ENCODE data around the gene SRD5A2. TPM values are rescaled to one million over a fixed set of nuclear protein-coding genes. Genes with fewer than 3 reads are reported as not detected.

The SRD5A2 gene
- total and polyA plus RNA-seq, 2 donors from 2014 or later: 0.15 to 0.22 TPM

Other genes with a start within 250 kb of the SRD5A2 start
- gene XDH, start 166.2 kb downstream of the SRD5A2 start, total RNA-seq: 3.1 TPM
- gene XDH, start 166.2 kb downstream of the SRD5A2 start, polyA plus RNA-seq (ENCODE audit: insufficient read depth, low read depth, low replicate concordance): not detected

Measured in kidney (tissue), 2 donors.